HG03520 (cell line): Measurements from ENCODE around the gene LGALS9B.
"Not testable (repeated sequence)": the region's sequence is repeated elsewhere in the genome, so short reads cannot be mapped to it uniquely, and the experiment has no call there.

Experiments
- ATAC-seq: cut with Tn5 transposase; IDR thresholded peaks from one replicate; pipeline ENCODE4 v1.9.1; 2021; ENCODE audit warnings: mild to moderate bottlenecking, moderate library complexity; ENCODE audit not compliant: unreplicated experiment

The LGALS9B gene

DNA sequence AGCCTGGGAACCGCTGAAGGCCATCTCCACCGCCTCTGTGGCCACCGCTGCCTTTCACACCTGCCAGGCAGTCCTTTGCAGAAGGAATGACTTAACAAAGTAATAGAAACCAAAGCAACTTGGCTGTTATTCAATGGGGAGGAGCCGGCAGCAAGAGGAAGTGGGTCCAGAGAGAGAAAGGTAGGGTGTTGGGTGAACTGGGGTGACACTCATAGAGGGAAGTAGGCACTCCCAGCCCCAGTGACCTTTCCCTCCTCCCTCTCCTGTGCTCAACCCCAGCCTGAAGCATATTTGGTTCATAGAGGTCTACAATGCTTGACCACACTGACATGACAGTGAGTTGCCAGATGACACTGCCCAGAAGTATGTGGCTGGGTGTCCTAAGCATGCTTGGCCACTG is at the start of gene LGALS9B:
LGALS9B (minus strand) TSS at position 93 of the 400 bp plus-strand sequence; CDS start at position 24, 69 bp downstream.
- peak; percentile 56 for ATAC-seq

DNA sequence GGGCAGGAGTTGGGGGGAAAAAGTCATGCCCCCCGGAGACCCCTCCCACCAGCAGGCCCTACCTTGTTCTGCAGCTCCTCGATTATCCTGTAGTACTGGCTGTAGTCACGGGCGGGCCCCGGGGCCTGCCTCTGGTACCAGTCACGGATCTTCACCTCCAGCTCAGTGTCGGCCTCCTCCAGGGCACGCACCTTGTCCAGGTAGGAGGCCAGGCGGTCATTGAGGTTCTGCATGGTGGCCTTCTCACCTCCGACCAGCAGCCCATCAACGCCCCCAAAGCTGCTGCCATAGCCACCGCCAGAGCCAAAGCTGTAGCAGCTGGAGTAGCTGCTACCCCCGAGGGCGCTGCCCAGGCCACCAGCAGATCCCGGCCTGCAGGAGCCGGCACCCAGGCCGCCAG is 49.6 kb upstream of the LGALS9B start:
- not testable (repeated sequence) for ATAC-seq

DNA sequence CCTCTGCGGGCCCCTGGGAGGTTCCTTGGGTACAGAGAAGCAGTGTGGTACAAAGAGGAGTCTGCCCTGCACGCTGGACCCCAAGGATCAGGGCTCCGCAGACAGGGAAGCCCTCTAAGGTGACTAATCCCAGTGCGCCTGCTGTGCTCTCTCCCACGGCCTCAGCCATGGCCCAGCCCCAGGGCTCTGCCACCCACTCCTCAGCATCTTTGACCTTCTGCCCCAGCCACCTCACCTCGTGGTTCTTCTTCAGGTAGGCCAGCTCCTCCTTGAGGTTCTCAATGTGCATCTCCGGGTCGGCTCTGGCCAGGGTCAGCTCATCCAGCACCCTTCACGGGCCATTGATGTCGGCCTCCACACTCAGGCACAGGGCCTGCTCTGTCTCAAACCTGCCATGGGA is 47.8 kb upstream of the LGALS9B start:
- not testable (repeated sequence) for ATAC-seq

DNA sequence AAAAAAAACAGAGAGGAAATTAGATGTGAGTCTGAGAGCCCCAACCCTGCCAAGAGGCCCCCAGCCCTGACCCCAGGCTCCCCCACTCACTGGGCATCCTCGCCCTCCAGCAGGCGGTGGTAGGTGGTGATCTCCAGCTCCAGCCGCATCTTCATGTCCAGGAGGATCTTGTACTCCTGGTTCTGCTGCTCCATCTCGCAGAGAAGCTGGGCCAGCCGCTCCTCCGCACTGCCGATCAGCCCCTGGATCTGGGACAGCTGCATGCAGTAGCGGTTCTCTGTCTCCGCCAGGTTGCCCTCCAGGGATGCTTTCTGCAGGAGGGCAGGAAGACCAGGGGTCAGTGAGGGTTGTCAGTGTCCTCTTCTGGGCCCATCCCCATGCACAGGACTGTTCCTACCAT is 46.2 kb upstream of the LGALS9B start:
- ATAC-seq, result not testable (repeated sequence)

DNA sequence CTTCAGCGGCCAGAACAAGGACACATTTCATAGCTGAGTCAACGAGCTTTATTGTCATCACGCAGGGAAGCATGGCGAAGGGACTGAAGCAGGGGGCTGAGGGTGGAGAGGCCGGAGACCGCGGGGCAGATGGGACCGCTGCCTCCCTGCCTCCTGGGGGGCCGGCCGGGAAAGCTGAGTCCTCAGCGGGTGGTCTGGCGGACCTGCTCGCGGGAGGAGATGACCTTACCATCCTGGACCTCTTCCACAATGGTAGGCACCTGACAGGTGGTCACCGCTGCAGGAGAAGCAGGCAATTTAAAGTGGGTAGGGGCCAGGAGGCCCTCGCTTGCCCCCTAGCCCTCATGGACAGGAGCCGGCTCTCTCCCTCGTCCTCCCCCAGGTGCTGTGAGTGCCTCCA is 45.0 kb upstream of the LGALS9B start:
- ATAC-seq, result not testable (repeated sequence)

DNA sequence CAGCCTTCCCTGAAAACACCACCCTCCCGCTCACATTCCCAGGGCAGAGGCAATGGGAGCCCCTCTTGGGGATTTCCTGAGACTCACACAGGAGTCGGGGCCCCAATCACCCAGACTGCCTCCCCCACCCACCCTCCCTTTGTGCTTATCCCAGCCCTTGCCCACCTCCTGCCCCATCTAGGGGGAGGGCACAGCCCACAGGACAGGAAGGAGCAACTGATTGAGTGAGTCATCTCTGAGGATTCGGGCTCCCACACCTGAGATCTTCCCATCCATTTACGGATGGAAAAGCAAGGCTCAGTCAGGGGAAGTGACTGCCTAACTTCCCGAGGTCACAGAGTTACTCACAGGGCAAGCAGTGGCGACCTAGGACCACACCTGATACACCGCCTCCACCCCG is 44.4 kb upstream of the LGALS9B start:
- ATAC-seq, result not testable (repeated sequence)

DNA sequence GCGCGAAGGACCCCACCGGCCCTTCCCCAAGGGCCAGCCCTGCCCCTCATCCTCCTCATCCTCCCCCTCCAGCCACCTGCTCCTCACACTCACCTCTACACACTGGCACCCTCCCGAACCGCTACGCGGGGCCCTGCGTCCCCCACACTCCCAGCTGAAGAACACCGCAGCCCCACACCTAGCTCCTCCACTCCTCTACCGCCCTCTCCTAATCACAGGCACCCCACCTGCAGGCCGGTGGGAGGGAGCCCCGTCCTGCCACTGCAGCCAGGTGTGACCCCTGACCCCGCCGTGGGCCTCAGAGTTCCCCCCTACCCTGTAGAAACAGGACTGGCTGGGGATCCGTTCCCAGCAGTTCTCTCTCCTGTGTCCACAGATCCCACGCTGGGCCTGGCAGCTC is 38.0 kb upstream of the LGALS9B start:
- not testable (repeated sequence) for ATAC-seq

DNA sequence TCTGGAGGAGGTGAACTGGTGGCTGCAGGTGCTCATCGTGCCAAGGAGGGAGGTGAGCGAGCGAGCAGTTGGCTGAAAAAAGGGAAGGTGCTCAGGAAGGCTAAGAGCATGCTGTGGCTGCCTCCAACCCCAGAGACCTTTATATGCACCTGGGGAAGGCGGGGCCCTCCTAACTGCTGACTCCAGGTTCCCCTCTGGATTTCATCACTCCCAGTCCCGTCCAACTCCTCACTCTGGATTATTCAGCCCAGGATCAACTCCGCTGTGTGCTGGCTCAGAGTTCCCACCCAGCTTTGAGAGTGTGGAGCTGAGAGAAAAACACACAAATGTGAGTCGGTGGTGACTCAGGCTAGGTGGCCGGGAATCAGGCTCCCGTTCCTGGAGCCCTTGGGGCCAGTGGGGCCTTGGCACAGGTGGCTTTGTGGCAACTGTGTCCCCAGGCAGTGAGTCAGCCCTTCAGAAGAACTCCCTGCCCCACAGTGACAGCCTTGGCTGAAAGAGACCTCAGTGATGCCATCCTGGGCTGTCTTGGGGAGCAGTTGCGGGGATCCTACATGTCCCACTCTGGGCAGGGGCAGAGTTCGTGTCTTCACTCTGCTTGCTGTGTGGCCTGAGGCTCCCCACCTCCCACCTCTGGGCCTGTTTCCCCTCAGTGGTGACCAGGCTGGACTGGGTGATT is 37.2 kb upstream of the LGALS9B start:
- not testable (repeated sequence) for ATAC-seq

DNA sequence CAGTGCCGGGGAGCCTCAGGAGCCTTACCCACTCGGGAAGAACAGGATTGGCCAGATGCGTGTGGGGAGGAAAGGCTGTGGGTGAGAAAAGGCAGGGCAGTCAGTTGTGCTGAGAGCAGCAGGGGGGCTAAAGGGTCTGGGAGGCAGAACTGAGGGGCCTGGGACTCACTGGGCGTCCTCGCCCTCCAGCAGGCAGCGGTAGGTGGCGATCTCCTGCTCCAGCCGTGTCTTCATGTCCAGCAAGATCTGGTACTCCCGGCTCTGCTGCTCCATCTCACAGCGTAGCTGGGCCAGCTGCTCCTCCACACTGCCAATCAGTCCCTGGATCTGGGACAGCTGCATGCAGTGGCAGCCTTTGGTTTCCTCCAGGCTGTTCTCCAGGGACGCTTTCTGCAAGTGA is 34.6 kb upstream of the LGALS9B start:
- not testable (repeated sequence) for ATAC-seq

DNA sequence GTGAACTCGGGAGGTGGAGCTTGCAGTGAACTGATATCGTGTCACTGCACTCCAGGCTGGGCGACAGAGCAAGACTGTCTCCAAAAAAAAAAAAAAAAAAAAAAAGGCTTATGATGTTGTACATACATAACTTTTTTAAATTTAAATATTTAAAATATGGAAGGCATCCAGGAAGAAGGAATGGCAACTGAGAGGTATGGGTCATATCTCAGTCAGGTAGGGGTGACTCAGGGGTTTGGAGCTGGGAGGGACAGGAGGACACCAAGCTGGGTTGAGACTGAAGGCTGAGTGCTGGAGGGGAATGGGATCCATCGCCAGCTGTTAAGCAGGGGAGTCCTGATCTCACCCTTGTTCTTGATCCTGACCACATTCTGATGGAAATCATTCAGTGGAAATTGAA is 33.0 kb upstream of the LGALS9B start:
- not testable (repeated sequence) for ATAC-seq

DNA sequence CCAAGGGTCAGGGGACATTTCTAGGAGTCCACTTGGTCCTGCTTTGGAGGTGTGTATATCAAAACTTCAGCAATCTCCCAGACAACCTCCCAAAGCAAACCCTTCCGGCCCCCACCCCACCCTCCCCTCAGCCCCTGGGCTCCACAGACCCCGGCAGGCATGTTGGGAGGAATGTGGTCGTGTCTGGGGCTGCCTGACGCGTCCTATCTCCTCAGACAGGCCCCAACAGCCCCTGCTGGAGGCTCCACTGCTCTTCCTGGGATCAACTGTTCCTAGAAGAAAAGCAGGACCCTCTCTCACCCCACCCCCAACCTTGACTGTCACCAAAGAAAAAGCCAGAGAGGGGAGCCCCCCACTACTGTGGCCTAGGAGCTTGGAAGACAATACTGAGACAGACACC is 28.1 kb upstream of the LGALS9B start:
- not testable (repeated sequence) for ATAC-seq

DNA sequence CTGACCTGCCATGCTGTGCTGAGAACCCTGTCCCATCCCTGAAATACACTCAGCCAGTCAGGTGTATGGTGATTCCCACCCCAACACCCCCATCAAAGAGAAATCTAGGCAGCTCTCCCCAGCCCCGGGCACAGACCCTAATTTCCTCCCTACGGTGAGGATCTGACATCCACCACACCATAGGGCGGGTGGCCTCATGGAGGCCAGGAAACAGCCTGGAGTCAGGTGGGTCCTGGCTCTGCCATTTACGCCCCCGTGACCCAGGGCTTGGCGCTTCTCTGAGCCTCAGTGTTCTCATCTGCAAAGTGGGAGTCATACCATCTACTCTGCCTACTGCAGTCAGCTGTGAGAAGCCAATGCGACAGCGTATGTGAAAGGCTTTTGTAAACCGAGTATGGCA is 27.4 kb upstream of the LGALS9B start:
- ATAC-seq, result not testable (repeated sequence)

DNA sequence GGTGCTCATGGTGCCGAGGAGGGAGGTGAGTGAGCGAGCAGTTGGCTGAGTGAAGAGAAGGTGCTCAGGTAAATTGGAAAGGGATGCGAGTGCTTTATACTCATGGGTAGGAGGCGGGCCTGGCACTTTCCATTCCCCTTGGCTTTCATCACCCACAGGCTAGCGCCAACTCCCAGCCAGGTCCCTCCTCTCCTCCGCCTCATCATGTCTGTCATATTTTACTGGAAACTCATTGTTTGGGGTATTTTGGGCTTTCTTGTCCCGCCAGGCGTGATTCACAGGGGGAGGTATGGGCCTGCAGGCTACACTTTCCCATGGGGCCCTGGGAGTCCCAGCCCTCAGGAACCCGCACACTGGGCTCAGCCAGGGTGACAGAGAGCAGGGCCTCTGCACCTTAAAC is 26.8 kb upstream of the LGALS9B start:
- ATAC-seq, result not testable (repeated sequence)

DNA sequence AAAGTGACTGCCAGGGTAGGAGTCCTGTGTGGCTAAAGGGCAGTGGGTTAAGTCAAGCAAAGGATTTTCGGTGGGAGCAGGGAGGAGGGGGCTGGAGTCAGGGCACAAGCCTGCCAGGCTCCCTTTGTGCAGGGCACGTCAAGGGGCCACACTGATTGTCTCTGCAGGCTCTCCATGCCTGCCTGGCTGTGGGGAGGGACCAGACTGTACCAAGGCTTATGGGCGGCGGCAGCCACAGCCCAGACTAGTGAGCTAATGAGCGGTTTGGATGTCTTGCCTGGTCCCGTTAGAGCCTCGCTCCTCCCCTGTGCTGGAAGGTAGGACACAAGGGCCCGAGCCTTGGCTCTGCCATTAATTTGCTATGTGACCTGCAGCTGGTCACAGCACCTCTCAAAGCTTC is 25.6 kb upstream of the LGALS9B start:
- ATAC-seq, result not testable (repeated sequence)

DNA sequence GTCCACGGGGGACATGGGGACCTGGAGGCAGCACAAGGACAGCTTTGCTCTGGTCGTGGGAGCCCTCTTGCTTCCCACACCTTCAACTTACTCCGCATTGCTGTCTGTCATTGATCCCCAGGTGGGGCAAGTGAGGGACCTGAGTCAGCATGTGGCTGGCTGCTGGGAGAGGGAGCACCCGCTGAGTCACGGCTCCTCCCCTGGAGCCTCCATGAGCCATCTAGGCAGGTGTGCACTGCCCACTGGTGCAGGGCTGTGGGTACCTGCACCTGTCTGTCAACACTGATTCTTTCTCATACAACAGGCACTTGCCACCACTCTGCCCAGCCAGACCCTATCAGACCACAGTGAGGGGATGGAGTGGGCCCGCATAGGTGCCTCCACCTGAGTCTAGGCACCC is 24.8 kb upstream of the LGALS9B start:
- ATAC-seq, result not testable (repeated sequence)

DNA sequence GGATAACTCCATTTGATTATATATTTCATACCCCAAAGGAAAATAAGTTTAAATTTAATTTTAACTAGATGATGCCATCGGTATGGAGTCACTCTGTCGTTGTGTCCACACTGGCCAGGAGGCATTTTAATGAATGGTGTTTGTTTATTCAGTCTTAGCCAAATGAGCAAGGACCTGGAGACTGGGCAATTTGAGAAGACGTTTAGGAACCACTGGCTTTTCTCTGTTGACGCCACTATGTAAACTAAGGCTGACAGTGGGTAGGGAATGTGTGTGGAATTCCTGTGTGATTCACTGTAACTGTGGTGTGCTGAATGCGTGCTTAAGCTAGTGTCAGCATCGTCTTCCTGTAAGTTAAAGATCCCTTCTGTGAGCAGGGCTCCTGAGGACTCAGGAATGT is 17.6 kb upstream of the LGALS9B start:
- not testable (repeated sequence) for ATAC-seq

DNA sequence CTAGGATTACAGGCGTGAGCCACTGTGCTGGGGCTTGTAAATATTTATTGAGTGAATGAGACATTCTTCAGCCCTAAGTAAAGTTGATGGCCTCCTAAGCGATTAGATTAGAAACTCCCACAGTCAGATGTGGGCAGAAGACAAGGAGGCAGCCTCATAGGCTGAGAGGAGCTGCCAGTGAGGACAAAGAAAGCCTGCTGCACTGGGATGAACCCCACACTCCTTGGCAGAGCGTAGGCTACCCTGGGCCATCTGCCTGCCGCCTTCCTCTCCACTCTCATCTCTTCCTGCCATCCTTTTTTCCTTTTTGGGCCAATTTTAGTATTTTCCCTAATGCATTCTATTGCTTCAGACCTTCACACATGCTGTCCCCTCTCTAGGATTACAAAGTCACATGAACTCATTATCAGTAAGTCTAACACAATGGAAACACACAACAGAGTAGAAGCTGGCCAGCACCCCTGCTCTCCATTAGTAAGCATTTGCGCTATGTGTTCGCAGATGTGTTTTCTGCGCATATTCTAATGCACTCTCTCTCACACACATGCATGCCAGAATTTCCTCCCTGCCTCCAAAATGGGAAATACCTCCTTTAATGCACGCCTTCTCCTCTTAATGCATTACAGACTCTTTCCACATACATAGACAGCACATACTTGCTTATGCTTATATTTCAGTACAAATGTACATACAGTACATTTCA is 12.7 kb upstream of the LGALS9B start:
- ATAC-seq, result not testable (repeated sequence)

DNA sequence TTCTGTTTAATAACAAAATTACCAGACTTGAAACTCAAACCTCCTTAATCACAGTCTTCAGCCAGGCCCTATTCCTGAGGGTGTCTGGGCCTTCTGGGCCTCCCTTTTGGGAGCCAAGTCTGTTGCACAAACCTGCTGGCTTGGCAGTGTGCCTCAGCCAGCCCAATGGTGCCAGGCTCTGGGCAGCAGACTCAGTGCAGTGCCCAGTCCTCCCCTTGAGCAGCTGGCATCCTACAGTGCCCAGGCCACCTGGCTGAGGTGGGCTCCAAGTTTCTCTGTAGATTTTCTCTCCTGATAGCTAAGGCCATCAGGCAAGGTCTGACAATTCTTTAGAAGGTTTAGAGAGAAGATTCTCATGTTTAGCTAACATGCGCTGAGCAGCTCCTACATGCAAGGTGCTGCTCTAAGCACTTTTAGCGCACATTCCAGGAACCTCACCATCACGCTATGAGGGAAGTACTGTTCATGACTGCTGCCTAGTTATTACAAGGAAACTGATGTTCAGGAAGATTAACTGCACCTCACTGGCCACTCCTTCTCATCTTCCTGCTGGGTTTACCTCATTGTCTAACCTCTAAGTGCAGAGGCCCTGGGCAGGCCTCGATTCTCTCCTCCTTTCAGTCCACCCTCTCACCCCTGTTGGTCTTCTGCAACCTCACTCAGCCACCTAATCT is 10.2 kb upstream of the LGALS9B start:
- not testable (repeated sequence) for ATAC-seq

DNA sequence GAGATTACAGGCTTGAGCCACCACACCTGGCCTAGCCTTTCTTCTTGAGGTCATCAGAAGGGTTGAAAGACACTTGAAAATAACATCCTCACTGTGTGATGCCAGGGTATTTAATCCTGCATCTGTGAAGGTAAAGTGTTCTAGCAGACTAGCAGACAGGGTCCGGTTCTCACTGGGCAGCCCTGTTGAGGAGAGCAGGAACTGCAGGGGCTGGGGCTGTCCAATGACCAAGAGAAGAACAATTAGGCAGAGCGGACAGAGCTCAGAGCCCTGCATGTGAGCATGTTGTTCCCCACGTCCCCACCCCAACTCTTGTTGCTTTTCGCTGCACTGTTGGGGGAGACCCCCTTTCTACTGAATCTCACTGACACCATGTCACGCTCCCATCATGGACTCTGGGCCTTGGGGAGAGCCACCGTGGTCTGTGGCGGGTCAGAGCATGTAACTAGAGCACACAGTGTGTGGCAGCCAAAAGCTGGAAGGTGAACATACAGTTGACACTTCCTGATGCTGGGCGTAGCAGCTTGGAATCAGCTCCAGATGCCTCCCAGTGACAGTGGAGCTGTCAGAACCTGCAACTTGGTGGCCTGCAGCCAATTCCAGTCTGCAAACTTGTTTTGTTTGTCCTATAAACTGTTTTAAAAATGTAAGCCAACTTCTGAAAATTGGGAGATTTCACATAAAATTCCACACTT is 7.9 kb upstream of the LGALS9B start:
- not testable (repeated sequence) for ATAC-seq

DNA sequence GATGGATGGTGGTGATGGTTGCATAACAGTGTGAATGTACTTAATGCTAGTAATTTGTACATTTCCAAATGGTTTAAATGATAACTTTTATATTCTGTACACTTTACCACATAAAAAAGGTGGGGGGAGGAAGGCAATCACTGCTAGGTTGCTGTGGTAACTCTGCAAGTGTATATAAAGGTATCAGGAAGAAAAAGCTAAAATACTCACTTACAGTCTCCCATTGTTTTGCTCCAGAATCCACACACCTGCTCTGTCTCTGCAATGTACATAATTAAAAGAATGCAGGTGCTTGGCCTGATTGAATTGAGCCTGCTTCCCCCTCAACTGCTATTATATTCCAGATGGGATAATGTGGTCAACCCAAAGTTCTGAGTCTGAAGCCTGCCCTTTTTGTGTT is 6.7 kb upstream of the LGALS9B start:
- not testable (repeated sequence) for ATAC-seq

DNA sequence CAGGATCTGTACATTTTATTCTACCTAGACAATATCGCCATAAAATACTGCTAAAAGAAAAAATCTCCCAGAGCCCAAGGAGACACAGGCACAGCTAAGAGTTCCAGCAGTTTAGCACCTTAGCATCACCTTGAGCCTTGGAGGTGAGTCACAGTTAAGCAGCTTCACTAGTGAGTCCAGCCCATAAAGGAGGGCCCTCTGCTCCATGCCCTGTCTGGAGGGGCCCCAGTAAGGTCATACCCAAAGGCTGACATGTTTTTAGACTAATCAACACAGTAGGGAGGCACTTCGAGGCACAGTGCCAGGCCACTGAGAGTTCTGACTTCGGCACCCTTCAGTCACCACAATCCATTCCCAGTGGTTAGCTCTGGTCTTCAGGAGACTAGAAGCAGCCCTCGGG is 2.6 kb upstream of the LGALS9B start:
- ATAC-seq, result not testable (repeated sequence)
